SK-N-SH treated with all-trans-retinoic acid at 6 μM for 48 hours (cell line): ENCODE results near the gene VMAC.
"Not testable (repeated sequence)": the region's sequence is repeated elsewhere in the genome, so short reads cannot be mapped to it uniquely, and the experiment has no call there.

ENCODE experiments used
- ATAC-seq: fragments of 200-7000 bp; cut with Tn5 transposase; 3 replicates; pipeline ENCODE4 v1.9.1; 2020; ENCODE audit warnings: mild to moderate bottlenecking, moderate library complexity
- ARNTL ChIP-seq: fragments of 450-650 bp; formaldehyde crosslinking; IDR thresholded peaks from 2 replicates; pipeline ENCODE4 v1.5.0; 2020; ENCODE audit warnings: low read depth, mild to moderate bottlenecking, moderate library complexity, borderline replicate concordance
- CSDC2 ChIP-seq: fragments of 250-450 bp; sonication (Bioruptor Pico); IDR thresholded peaks from 2 replicates; pipeline ENCODE4 v1.5.0; 2020; ENCODE audit warnings: mild to moderate bottlenecking, moderate library complexity
- ESRRG ChIP-seq: fragments of 250-450 bp; sonication (Bioruptor Pico); IDR thresholded peaks from 2 replicates; pipeline ENCODE4 v1.6.1; 2021; ENCODE audit warnings: mild to moderate bottlenecking
- ISL1 ChIP-seq: fragments of 250-450 bp; sonication (Bioruptor Pico); IDR thresholded peaks from 2 replicates; pipeline ENCODE4 v2.1.2; 2022; ENCODE audit warnings: mild to moderate bottlenecking, moderate library complexity
- OSR1 ChIP-seq: fragments of 250-450 bp; sonication (Bioruptor Pico); IDR thresholded peaks from 2 replicates; pipeline ENCODE4 v1.8.0; 2022; ENCODE audit warnings: moderate library complexity, mild to moderate bottlenecking, inconsistent platforms
- SNAI2 ChIP-seq: fragments of 250-450 bp; sonication (Bioruptor Pico); IDR thresholded peaks from 2 replicates; pipeline ENCODE4 v1.5.0; 2020; ENCODE audit warnings: mild to moderate bottlenecking, moderate library complexity
- TOX ChIP-seq: fragments of 250-450 bp; sonication (Bioruptor Pico); IDR thresholded peaks from 2 replicates; pipeline ENCODE4 v1.8.0; 2021; ENCODE audit warnings: mild to moderate bottlenecking, moderate library complexity, borderline replicate concordance
- ZC3H10 ChIP-seq: fragments of 250-450 bp; sonication (Bioruptor Pico); IDR thresholded peaks from 2 replicates; pipeline ENCODE4 v1.5.1; 2021; ENCODE audit warnings: mild to moderate bottlenecking, moderate library complexity
- ZFP3 ChIP-seq: fragments of 250-450 bp; sonication (Bioruptor Pico); IDR thresholded peaks from 2 replicates; pipeline ENCODE4 v1.5.0; 2020; ENCODE audit warnings: mild to moderate bottlenecking, moderate library complexity
- ZFP30 ChIP-seq: fragments of 450-650 bp; formaldehyde crosslinking; IDR thresholded peaks from 2 replicates; pipeline ENCODE4 v1.5.0; 2022; ENCODE audit warnings: mild to moderate bottlenecking, moderate library complexity
- ZNF70 ChIP-seq: fragments of 450-650 bp; formaldehyde crosslinking; IDR thresholded peaks from 2 replicates; pipeline ENCODE4 v1.5.0; 2020; ENCODE audit warnings: mild to moderate bottlenecking, moderate library complexity
- TF ChIP-seq, protein P1 (sequence below): fragments of 250-450 bp; sonication (Bioruptor Pico); IDR thresholded peaks from 2 replicates; pipeline ENCODE4 v1.5.1; 2021; ENCODE audit warnings: mild to moderate bottlenecking, moderate library complexity
- TF ChIP-seq, protein P2 (sequence below): fragments of 250-450 bp; sonication (Bioruptor Pico); IDR thresholded peaks from 2 replicates; pipeline ENCODE4 v1.5.0; 2020; ENCODE audit warnings: mild to moderate bottlenecking, moderate library complexity
- TF ChIP-seq, protein P3 (sequence below): fragments of 250-450 bp; sonication (Bioruptor Pico); IDR thresholded peaks from 2 replicates; pipeline ENCODE4 v1.8.0; 2020; ENCODE audit warnings: mild to moderate bottlenecking, moderate library complexity, borderline replicate concordance
- TF ChIP-seq, protein P4 (sequence below): fragments of 250-450 bp; sonication (Bioruptor Pico); IDR thresholded peaks from 2 replicates; pipeline ENCODE4 v1.8.0; 2021; ENCODE audit warnings: low read depth, mild to moderate bottlenecking, moderate library complexity, borderline replicate concordance
- TF ChIP-seq, protein P5 (sequence below): fragments of 250-450 bp; sonication (Bioruptor Pico); IDR thresholded peaks from 2 replicates; pipeline ENCODE4 v1.5.1; 2020; ENCODE audit warnings: low read depth, mild to moderate bottlenecking, moderate library complexity

Gene VMAC, protein sequence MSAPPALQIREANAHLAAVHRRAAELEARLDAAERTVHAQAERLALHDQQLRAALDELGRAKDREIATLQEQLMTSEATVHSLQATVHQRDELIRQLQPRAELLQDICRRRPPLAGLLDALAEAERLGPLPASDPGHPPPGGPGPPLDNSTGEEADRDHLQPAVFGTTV

DNA sequence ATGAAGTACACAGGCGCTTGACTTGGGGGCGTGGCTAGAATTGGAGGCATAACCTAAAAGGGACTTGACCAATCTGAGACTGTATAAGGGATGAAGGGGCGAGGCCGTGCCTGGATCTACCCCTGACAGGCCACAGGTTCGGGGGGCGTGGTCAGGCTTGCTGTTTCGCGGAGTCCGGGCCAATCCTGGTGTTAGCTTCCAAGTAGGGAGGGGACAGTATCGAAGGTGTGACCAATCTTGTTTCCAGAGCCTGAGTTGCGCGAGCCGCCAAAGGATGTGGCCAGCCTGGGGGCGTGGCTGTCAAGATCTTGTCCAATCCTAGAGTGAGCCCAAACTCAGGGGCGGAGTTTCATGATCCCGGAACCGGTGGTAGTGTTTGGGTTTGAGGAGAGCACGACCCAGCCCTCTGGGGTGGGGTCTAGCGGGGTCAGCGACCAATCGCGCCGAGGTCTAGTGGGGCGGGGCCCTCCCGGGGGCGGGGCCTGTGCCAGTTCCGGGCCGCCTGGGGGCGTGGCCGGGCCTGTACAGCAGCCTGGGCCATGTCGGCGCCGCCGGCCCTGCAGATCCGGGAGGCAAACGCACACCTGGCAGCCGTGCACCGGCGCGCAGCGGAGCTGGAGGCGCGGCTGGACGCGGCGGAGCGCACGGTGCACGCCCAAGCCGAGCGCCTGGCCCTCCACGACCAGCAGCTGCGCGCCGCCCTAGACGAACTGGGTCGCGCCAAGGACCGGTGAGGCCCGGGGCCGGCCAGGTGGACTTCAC is at the start of gene VMAC:
Gene VMAC, plus strand, starts transcription at position 521 of the 762 bp plus-strand sequence. Its CDS starts 19 bp downstream, at position 540.
- peak; percentile 87 for ATAC-seq
- TF ChIP-seq ESRRG (CRISPR knock-in tag) (no peak), ZFP30 (CRISPR knock-in tag) (no peak), ISL1 (no peak), ZFP3 (no peak)

DNA sequence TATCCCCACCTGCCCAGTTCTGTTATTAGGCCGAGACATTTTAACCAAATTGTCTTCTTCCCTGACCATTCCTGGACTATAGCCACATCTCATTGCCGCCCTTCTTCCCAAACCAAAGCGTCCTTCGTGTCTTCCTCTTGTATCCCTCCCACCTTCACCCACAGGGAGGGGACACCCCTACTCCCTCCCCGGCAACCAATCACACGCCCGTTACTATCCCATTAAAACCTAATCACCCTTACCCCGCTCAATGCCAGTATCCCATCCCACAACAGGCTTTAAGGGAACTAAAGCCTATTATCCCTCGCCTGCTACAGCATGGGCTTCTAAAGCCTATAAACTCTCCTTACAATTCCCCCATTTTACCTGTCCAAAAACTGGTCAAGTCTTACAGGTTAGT is 49.5 kb upstream of the VMAC start:
- ATAC-seq, result not testable (repeated sequence)

DNA sequence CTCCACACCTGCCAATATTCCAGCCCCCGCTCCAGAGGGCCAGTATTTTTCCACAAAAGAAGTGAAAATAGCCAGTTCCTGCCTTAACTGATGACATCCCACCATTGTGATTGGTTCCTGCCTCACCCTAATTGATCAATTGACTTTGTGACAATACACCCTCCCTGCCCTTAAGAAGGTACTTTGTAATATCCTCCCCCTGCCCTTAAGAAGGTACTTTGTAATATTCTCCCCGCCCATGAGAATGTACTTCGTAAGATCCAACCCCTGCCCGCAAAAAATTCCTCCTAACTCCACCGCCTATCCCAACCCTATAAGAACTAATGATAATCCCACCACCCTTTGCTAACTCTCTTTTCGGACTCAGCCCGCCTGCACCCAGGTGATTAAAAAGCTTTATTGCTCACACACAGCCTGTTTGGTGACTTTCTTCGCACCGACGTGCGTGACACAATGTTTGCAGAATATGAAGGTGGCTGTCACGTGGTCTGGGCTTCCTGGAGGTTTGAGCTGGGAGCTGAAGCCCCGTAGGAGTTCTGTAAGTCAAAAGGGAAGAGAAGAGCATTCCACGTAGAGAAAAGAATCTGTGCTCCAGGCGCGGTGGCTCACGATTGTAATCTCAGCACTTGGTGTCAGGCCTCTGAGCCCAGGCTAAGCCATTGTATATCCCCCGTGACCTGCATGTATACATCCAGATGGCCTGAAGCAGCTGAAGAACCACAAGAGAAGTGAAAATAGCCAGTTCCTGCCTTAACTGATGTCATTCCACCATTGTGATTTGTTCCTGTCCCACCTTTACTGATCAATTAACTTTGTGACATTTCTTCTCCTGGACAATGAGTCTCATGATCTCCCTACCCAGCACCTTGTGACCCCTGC is 47.2 kb upstream of the VMAC start:
- ATAC-seq, result no peak
- TF ChIP-seq SNAI2 (CRISPR knock-in tag) (no peak), ZNF70 (CRISPR knock-in tag) (no peak), ARNTL (CRISPR knock-in tag) (no peak), ZC3H10 (CRISPR knock-in tag) (no peak), CSDC2 (no peak)
- TF ChIP-seq, protein P1, sequence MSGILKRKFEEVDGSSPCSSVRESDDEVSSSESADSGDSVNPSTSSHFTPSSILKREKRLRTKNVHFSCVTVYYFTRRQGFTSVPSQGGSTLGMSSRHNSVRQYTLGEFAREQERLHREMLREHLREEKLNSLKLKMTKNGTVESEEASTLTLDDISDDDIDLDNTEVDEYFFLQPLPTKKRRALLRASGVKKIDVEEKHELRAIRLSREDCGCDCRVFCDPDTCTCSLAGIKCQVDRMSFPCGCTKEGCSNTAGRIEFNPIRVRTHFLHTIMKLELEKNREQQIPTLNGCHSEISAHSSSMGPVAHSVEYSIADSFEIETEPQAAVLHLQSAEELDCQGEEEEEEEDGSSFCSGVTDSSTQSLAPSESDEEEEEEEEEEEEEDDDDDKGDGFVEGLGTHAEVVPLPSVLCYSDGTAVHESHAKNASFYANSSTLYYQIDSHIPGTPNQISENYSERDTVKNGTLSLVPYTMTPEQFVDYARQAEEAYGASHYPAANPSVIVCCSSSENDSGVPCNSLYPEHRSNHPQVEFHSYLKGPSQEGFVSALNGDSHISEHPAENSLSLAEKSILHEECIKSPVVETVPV (CRISPR knock-in tag), result no peak
- TF ChIP-seq, protein P2, sequence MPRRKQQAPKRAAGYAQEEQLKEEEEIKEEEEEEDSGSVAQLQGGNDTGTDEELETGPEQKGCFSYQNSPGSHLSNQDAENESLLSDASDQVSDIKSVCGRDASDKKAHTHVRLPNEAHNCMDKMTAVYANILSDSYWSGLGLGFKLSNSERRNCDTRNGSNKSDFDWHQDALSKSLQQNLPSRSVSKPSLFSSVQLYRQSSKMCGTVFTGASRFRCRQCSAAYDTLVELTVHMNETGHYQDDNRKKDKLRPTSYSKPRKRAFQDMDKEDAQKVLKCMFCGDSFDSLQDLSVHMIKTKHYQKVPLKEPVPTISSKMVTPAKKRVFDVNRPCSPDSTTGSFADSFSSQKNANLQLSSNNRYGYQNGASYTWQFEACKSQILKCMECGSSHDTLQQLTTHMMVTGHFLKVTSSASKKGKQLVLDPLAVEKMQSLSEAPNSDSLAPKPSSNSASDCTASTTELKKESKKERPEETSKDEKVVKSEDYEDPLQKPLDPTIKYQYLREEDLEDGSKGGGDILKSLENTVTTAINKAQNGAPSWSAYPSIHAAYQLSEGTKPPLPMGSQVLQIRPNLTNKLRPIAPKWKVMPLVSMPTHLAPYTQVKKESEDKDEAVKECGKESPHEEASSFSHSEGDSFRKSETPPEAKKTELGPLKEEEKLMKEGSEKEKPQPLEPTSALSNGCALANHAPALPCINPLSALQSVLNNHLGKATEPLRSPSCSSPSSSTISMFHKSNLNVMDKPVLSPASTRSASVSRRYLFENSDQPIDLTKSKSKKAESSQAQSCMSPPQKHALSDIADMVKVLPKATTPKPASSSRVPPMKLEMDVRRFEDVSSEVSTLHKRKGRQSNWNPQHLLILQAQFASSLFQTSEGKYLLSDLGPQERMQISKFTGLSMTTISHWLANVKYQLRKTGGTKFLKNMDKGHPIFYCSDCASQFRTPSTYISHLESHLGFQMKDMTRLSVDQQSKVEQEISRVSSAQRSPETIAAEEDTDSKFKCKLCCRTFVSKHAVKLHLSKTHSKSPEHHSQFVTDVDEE (CRISPR knock-in tag), result no peak
- TF ChIP-seq, protein P3, sequence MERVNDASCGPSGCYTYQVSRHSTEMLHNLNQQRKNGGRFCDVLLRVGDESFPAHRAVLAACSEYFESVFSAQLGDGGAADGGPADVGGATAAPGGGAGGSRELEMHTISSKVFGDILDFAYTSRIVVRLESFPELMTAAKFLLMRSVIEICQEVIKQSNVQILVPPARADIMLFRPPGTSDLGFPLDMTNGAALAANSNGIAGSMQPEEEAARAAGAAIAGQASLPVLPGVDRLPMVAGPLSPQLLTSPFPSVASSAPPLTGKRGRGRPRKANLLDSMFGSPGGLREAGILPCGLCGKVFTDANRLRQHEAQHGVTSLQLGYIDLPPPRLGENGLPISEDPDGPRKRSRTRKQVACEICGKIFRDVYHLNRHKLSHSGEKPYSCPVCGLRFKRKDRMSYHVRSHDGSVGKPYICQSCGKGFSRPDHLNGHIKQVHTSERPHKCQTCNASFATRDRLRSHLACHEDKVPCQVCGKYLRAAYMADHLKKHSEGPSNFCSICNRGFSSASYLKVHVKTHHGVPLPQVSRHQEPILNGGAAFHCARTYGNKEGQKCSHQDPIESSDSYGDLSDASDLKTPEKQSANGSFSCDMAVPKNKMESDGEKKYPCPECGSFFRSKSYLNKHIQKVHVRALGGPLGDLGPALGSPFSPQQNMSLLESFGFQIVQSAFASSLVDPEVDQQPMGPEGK (CRISPR knock-in tag), result no peak

DNA sequence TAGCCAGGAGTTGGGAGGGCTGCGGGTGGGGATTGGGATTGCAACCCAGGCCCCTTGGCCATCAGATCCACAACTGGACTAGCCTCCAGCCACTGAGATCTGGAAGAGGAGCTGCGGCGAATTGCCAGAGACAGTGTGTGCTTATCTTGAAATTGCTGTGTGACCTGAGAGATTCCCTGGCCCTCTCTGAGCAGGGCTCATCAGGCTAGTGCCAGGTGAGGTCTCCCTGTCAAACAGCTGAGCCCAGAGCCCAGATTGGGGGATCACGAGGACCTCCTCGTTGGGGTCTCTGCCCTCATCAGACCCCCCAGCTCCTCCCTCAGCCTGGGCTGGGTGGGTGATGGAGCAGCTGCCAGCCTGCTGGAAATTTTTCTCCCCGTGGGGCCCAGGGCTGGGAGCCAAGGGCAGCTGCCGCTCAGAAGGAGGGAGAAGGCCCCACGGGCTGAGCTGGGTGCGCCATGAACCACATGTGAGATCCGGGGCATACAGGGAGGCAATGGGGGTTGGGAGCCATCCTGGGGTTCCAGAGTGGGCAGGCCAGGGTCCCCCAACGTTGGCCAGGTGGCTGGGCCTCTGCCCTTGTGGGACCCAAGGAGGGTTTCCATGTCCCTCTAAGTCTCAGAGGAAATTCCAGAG is 41.5 kb upstream of the VMAC start:
- no peak for ATAC-seq
- TF ChIP-seq TOX (no peak), ZFP30 (CRISPR knock-in tag) (no peak), ESRRG (CRISPR knock-in tag) (no peak), ZNF70 (CRISPR knock-in tag) (no peak), OSR1 (CRISPR knock-in tag) (no peak)
- TF ChIP-seq, protein P4, sequence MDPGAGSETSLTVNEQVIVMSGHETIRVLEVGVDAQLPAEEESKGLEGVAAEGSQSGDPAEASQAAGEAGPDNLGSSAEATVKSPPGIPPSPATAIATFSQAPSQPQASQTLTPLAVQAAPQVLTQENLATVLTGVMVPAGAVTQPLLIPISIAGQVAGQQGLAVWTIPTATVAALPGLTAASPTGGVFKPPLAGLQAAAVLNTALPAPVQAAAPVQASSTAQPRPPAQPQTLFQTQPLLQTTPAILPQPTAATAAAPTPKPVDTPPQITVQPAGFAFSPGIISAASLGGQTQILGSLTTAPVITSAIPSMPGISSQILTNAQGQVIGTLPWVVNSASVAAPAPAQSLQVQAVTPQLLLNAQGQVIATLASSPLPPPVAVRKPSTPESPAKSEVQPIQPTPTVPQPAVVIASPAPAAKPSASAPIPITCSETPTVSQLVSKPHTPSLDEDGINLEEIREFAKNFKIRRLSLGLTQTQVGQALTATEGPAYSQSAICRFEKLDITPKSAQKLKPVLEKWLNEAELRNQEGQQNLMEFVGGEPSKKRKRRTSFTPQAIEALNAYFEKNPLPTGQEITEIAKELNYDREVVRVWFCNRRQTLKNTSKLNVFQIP, result no peak
- TF ChIP-seq, protein P2 (CRISPR knock-in tag), result no peak
- TF ChIP-seq, protein P1 (CRISPR knock-in tag), result no peak
- TF ChIP-seq, protein P5, sequence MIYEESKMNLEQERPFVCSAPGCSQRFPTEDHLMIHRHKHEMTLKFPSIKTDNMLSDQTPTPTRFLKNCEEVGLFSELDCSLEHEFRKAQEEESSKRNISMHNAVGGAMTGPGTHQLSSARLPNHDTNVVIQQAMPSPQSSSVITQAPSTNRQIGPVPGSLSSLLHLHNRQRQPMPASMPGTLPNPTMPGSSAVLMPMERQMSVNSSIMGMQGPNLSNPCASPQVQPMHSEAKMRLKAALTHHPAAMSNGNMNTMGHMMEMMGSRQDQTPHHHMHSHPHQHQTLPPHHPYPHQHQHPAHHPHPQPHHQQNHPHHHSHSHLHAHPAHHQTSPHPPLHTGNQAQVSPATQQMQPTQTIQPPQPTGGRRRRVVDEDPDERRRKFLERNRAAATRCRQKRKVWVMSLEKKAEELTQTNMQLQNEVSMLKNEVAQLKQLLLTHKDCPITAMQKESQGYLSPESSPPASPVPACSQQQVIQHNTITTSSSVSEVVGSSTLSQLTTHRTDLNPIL (CRISPR knock-in tag), result no peak
